ENCODE data around the gene ADCY2. TPM values are rescaled to one million over a fixed set of nuclear protein-coding genes. Genes with fewer than 3 reads are reported as not detected.

ADCY2 gene
- total and polyA plus RNA-seq, 11 donors: 0.04 to 0.96 (median 0.32) TPM

DNA sequence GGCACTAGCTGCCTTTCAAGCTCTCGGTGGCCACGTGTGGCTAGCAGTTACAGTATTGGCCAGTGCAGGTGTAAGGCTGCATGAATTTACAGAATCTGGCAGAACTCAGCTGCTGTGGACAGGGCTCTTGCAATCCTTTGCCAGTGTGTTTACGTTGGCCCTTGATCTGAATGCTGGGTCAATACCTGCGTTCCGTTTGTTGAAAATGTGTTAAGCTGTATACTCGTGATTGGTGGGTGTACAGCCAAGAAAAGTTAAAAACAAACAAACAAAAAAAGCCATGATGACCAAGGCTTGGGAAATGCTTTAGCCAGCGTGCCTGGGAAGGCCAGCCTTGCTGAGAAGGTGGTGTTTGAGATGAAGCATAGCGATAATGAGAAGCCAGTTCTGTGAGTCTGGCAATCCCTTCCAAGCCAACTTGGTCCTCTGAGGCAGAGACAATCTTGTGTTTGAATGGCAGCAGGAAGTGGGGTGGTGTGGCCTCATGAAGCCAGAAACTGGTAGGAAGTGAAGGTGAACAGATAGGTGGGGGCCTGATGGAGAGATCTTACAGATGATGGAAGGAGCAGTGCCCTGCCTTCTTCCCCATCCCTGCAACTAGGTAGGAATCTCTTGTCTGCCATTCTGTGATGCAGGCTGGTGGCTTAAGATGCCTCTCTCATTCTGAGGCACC lies 455.8 kb downstream of the ADCY2 start:
- H3K4me1 ChIP-seq: peaks cover 0 to 20% (median 9%) of the 10 kb centered on the region in 12 donors
- no peak overlapping the region for H3K27ac ChIP-seq
- H3K4me3 ChIP-seq: no peak overlapping the region
- no peaks in the 10 kb centered on the region for H3K36me3 ChIP-seq
- TF ChIP-seq CTCF (IDR thresholded peaks at IDR 0.05): no peak
- TF ChIP-seq POLR2A (IDR thresholded peaks at IDR 0.05): no peak
- no peak for ATAC-seq
- DNase-seq: no peak
- intact Hi-C loops (cut with DNase I): loop anchor here in 3 of 10 donors (5.0 to 10.0 kb wide), 2 partner anchors 1084 to 1087 kb away; no protein-coding TSS in a partner anchor
- WGBS, 4 donors: 82 to 91% (median 86%) methylated on average over 8 of the region's 8 CpGs
- H3K9me3 ChIP-seq: no peaks in the 10 kb centered on the region
- peaks cover 0 to 40% (median 26%) of the 10 kb centered on the region in 9 donors for H3K27me3 ChIP-seq

- DNase-seq (no peak), ATAC-seq (peak in 1 of 4 donors; percentile 22)
- H3K27me3 ChIP-seq: peaks cover 0 to 38% (median 23%) of the 10 kb centered on the region in 9 donors
- no peak overlapping the region for H3K4me3 ChIP-seq
- H3K9me3 ChIP-seq: no peaks in the 10 kb centered on the region
- intact Hi-C loops (cut with DNase I): loop anchor here in 3 of 10 donors (5.0 to 10.0 kb wide), 2 partner anchors 1085 to 1088 kb away; no protein-coding TSS in a partner anchor
- no peaks in the 10 kb centered on the region for H3K36me3 ChIP-seq
- TF ChIP-seq POLR2A (IDR thresholded peaks at IDR 0.05) (no peak), CTCF (IDR thresholded peaks at IDR 0.05) (no peak)
- WGBS, 4 donors: 55 to 66% (median 62%) methylated on average over 1 of the region's 1 CpG
- H3K27ac ChIP-seq: no peak overlapping the region
- H3K4me1 ChIP-seq: peaks cover 0 to 20% (median 9%) of the 10 kb centered on the region in 12 donors
Observed at GRCh38 chr5:7852542-7852941, 456.6 kb downstream of the ADCY2 start.

GRCh38 chr5:7852988-7853387 lies 457.1 kb downstream of the ADCY2 start:
- Histone ChIP-seq H3K9me3 (no peaks in the 10 kb centered on the region), H3K4me3 (no peak overlapping the region), H3K27ac (no peak overlapping the region), H3K4me1 (peaks cover 0 to 20% (median 9%) of the 10 kb centered on the region in 12 donors), H3K27me3 (peaks cover 0 to 34% (median 18%) of the 10 kb centered on the region in 9 donors), H3K36me3 (peaks cover 0 to 4% (median 0%) of the 10 kb centered on the region in 9 donors)
- ATAC-seq (no peak), DNase-seq (no peak)
- no peak for TF ChIP-seq CTCF (IDR thresholded peaks at IDR 0.05)
- no peak for TF ChIP-seq POLR2A (IDR thresholded peaks at IDR 0.05)
- intact Hi-C loops (cut with DNase I): loop anchor here in 3 of 10 donors (5.0 to 10.0 kb wide), 2 partner anchors 1086 to 1088 kb away; no protein-coding TSS in a partner anchor
- 68 to 73% (median 72%) methylated on average over 2 of the region's 2 CpGs for WGBS, 4 donors

DNA sequence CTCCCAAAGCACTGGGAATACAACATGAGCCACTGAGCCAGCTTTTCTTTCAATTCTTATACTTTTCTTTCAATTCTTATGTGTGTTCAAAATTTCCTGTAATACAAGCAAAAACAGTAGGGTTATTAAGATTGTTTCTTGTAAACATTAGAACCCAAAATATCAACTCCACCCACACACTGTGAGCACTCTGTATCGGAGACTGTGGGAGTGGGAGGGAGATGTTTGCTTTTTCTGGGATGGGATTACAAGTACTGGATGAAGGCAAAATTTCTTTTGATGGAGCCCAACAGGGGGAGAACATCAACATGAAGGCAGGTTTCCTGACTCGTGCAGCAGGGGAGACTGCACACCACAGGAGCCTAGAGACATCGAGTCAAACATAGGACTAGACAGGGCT lies 459.7 kb downstream of the ADCY2 start:
- intact Hi-C loops (cut with DNase I): loop anchor here in 3 of 10 donors (5.0 to 10.0 kb wide), 2 partner anchors 458 to 1091 kb away; partner anchors contain the start of gene ADCY2 (in 1 of the 3)
- H3K9me3 ChIP-seq: no peaks in the 10 kb centered on the region

More for the DNA sequence above, 459.7 kb downstream of the ADCY2 start:
- no peak overlapping the region for H3K27ac ChIP-seq
- H3K36me3 ChIP-seq: peaks cover 0 to 30% (median 22%) of the 10 kb centered on the region in 9 donors
- H3K4me3 ChIP-seq: no peak overlapping the region
- no peak for DNase-seq
- WGBS, 4 donors: 64 to 75% (median 69%) methylated on average over 3 of the region's 3 CpGs
- peaks cover 0 to 9% (median 0%) of the 10 kb centered on the region in 12 donors for H3K4me1 ChIP-seq
- H3K27me3 ChIP-seq: peaks cover 0 to 9% (median 0%) of the 10 kb centered on the region in 9 donors
- no peak for ATAC-seq
- TF ChIP-seq POLR2A (IDR thresholded peaks at IDR 0.05) (no peak), CTCF (IDR thresholded peaks at IDR 0.05) (no peak)

Data from heart left ventricle (tissue), 16 donors.